Large intestine (tissue), 12 donors: ENCODE results near the gene AIDA. TPM values are rescaled to one million over a fixed set of nuclear protein-coding genes. Genes with fewer than 3 reads are reported as not detected.

Experiments
- DNase-seq, 2 donors: peaks; one replicate each; pipeline versions ENCODE4 v3.0.0 to v3.0.0-alpha.2; 2013
- H3K27ac ChIP-seq: one replicate; pipeline ENCODE4 v1.5.1; 2013; ENCODE audit warnings: low read length
- H3K27me3 ChIP-seq: 2 replicates; pipeline ENCODE4 v1.6.1; 2013; ENCODE audit warnings: low read length; ENCODE audit not compliant: control insufficient read depth, insufficient read depth
- H3K36me3 ChIP-seq: 2 replicates; pipeline ENCODE4 v1.6.1; 2013; ENCODE audit warnings: low read length; ENCODE audit not compliant: control insufficient read depth, insufficient read depth
- H3K4me1 ChIP-seq: one replicate; pipeline ENCODE4 v1.6.1; 2013; ENCODE audit warnings: low read length; ENCODE audit not compliant: control insufficient read depth, insufficient read depth
- H3K4me3 ChIP-seq: one replicate; pipeline ENCODE4 v1.5.1; 2013; ENCODE audit warnings: low read length
- H3K9me3 ChIP-seq: one replicate; pipeline ENCODE4 v1.6.1; 2013; ENCODE audit warnings: mild to moderate bottlenecking, low read depth, low read length, moderate library complexity; ENCODE audit not compliant: control insufficient read depth
- WGBS: methylation state at CpG from one replicate; pipeline ENCODE4 v1.1.5; 2013; ENCODE audit warnings: low lambda C conversion rate; ENCODE audit not compliant: insufficient coverage; 5-methylcytosine and 5-hydroxymethylcytosine counted together
- long read RNA-seq, 11 donors: transcript quantifications; one replicate each; lab custom pipeline, GENCODE V29; 2026
- polyA plus RNA-seq: library from polyadenylated mRNA; unstranded; fragments of 120-200 nt; gene quantifications from one replicate; pipeline ENCODE4 v1.2.1, GENCODE V29; 2013

The AIDA gene, protein sequence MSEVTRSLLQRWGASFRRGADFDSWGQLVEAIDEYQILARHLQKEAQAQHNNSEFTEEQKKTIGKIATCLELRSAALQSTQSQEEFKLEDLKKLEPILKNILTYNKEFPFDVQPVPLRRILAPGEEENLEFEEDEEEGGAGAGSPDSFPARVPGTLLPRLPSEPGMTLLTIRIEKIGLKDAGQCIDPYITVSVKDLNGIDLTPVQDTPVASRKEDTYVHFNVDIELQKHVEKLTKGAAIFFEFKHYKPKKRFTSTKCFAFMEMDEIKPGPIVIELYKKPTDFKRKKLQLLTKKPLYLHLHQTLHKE
- polyA plus RNA-seq: 44.4 TPM
- long read RNA-seq, donor 1, partial matches to known transcripts: 0 of 4 reads
- long read RNA-seq, donor 1, other reads (novel, unspliced or antisense): 0 of 4 reads
- long read RNA-seq, donor 2, full-length matches to known transcripts: 18 of 40 reads
- long read RNA-seq, donor 2, partial matches to known transcripts: 22 of 40 reads
- long read RNA-seq, donor 2, other reads (novel, unspliced or antisense): 0 of 40 reads
- long read RNA-seq, donor 3: 0 reads
- long read RNA-seq, donor 4: 0 reads
- long read RNA-seq, donor 5, partial matches to known transcripts: 9 of 12 reads
- long read RNA-seq, donor 5, other reads (novel, unspliced or antisense): 0 of 12 reads
- long read RNA-seq, donor 6, transcript AIDA-201 (10 exons, 3,008 nt): major isoform, 12 of 17 reads
- long read RNA-seq, donor 6, partial matches to known transcripts: 5 of 17 reads
- long read RNA-seq, donor 6, other reads (novel, unspliced or antisense): 0 of 17 reads
- long read RNA-seq, donor 7, transcript AIDA-201 (10 exons, 3,008 nt): major isoform, 7 of 12 reads
- long read RNA-seq, donor 7, partial matches to known transcripts: 5 of 12 reads
- long read RNA-seq, donor 7, other reads (novel, unspliced or antisense): 0 of 12 reads
- long read RNA-seq, donor 8, transcript AIDA-201 (10 exons, 3,008 nt): major isoform, 8 of 21 reads
- long read RNA-seq, donor 8, partial matches to known transcripts: 13 of 21 reads
- long read RNA-seq, donor 8, other reads (novel, unspliced or antisense): 0 of 21 reads
- long read RNA-seq, donor 9, transcript AIDA-201 (10 exons, 3,008 nt): major isoform, 5 of 5 reads
- long read RNA-seq, donor 9, partial matches to known transcripts: 0 of 5 reads
- long read RNA-seq, donor 9, other reads (novel, unspliced or antisense): 0 of 5 reads
- long read RNA-seq, donor 10, transcript AIDA-201 (10 exons, 3,008 nt): major isoform, 7 of 8 reads
- long read RNA-seq, donor 10, partial matches to known transcripts: 0 of 8 reads
- long read RNA-seq, donor 10, other reads (novel, unspliced or antisense): 0 of 8 reads
- long read RNA-seq, donor 11, transcript AIDA-201 (10 exons, 3,008 nt): major isoform, 8 of 8 reads
- long read RNA-seq, donor 11, partial matches to known transcripts: 0 of 8 reads
- long read RNA-seq, donor 11, other reads (novel, unspliced or antisense): 0 of 8 reads

DNA sequence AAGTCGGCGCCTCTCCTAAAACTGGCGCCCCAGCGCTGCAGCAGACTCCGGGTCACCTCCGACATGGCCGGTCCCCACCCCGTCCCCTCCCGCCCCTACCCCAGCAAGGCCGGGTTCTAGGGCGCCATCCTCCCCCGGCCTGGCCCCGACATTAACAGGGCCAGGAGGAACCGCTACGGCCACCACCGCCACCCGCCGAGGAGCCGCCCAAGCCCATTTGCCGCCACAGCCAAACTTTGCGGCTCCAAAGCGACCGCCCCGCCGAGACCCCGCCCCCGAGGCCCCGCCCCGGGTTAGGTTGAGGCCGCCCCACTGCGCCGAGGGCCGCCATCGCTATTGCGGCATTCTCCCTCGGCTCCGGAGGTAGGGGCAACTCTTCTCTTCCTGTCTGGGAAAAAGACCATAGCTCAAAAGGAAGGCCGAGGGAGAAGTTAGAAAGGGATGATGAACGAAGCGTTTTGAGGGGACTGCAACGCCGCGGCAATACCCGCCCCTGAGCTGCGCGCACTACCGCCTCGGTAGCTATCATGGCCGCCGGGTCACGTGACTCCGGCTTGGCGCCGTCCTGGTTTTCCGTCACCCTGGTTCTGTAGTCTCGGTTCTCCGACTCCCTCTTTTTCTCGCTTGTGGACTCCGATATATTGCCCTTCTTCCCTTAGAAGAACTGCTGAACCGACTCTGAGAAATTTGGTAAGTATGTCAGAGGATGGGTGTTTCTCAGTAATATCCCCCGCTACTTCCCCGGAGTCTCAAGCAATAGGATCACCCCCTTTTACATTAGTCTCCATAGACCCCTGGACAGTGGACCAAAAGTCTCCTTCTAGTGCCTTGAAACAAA is at the start of gene AIDA, which contains the start of gene BROX:
Gene AIDA, minus strand, starts transcription at position 239 of the 838 bp plus-strand sequence. Its CDS starts 174 bp downstream, at position 65.
Gene BROX, plus strand, starts transcription at position 312 of the 838 bp plus-strand sequence. CDS start 3,136 bp downstream, outside the sequence.
- H3K27ac ChIP-seq: peak within 1 kb of the TSS; percentile 93
- WGBS: no CpG with 5 or more reads among the region's 62 CpGs
- no peaks in the 10 kb centered on the region for H3K27me3 ChIP-seq
- peak within 1 kb of the TSS; percentile 81 for H3K4me3 ChIP-seq
- peak; percentile 71 to 93 for DNase-seq
- H3K9me3 ChIP-seq: no peaks in the 10 kb centered on the region
- peaks cover 11% of the 10 kb centered on the region for H3K36me3 ChIP-seq
- peaks cover 5% of the 10 kb centered on the region for H3K4me1 ChIP-seq

DNA sequence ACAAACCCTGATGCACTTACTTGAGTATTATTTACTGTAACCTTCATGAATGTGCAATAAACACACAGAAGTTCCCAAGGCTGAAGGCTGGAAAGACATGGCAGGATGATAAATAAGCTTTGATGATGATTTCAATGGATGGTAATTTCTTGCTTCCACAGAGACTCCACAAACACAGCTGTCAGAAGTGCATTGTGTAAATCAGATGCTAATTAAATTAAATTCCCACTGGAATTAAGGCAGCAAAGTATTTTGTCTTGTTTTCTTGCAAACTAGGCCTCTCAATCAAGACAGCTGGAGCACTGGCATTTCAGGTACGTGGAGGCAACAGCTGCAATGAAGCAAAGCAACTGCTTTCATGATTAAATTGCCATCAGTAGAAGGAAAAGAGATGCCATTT is 48.8 kb upstream of the AIDA start:
- Histone ChIP-seq H3K36me3 (no peaks in the 10 kb centered on the region), H3K27ac (no peak overlapping the region), H3K4me3 (no peak overlapping the region), H3K9me3 (no peaks in the 10 kb centered on the region), H3K4me1 (no peaks in the 10 kb centered on the region), H3K27me3 (no peaks in the 10 kb centered on the region)
- no CpG with 5 or more reads among the region's 1 CpG for WGBS
- no peak for DNase-seq

DNA sequence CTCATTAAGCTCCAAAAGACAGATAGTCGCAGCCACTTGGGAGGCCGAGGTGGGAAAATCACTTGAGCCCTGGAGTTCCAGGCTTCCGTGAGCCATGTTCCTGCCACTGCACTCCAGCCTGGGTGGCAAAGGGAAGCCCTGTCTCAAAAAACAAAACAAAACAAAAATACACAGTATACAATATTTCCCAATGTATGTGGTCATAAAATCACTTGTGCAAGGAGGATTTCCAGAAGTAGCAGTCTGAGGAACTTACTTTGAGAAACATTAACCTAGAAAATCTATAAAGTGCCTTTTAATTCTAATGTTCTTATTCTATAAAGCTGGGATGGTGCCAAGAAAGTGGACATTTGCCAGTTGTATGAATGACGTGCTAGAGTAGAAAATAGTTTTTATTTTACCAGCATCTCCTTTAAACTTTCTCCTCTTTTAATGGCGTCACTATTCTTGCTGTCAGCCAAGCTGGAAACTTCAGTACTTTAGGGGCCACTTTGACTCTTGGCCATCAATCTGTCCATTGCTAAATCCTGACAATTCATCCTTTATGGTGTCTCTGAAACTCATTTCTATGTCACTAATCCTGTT is 47.3 kb upstream of the AIDA start:
- Histone ChIP-seq H3K27me3 (no peaks in the 10 kb centered on the region), H3K4me3 (no peak overlapping the region), H3K27ac (no peak overlapping the region), H3K4me1 (no peaks in the 10 kb centered on the region), H3K36me3 (no peaks in the 10 kb centered on the region), H3K9me3 (no peaks in the 10 kb centered on the region)
- no CpG with 5 or more reads among the region's 5 CpGs for WGBS
- DNase-seq: no peak

DNA sequence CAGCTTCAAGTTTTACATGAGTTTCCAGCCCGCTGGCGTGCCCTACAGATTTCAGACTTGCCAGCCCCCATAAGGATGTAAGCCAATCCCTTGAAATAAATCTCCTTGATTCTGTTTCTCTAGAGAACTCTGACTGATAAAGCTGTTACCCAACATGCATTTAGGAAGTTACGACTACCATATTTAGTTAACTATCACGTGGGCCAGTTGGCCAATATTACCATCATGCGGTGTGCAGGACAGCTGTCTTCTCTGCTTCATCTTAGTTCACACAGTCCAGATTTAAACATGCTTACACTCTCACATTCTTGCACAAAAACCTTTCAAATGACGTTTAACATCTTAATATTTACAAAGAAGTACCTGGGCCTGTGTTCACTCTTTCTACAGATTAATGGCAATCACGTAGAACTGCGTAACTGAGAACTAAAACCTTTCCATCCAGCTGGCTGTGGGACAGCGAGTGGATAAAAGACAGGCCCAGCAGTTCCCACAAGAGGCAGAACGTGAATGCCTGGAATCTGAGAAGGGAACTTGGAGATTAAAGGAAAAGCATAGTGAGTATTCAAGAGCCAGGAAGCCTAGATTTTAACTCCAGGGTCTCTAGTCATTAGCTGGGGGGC is 45.5 kb upstream of the AIDA start:
- Histone ChIP-seq H3K27ac (no peak overlapping the region), H3K4me1 (no peaks in the 10 kb centered on the region)
- WGBS: 73% methylated on average over 3 of the region's 10 CpGs

DNA sequence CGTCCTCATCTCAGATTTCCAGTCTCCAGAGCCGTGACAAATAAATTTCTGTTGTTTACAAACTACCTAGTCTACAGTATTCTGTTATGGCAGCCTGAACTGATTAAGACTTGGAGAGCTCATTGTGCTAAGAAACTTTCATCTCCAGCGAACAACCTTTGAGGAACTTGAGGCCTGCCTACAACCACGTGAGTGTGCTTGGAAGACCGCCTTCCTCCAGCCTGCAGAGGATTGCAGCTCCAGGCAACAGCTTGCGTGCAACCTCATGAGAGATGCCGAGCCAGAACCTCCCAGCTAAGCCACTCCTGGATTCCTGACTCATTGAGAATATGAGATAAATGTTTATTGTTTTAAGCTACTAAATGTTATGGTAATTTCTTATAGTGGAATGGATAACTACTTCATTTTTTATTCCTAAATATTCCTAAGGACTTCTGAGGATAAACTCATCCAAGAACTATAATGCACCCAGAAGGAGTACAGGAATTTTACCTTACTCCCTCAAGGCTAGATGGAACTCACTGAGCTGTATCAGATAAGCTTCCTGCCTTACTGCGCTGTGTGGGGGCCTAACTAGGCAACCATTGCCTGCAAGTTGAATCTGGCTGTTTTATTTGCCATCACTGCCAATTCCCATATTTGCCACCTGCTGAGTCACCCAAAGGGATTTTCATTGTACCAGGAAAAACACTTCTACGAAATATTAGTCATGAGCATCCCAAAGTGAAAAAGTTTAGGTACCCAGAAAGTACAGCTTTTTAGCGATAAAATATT is 42.3 kb upstream of the AIDA start:
- Histone ChIP-seq H3K36me3 (no peaks in the 10 kb centered on the region), H3K4me1 (no peaks in the 10 kb centered on the region), H3K4me3 (no peak overlapping the region), H3K27ac (no peak overlapping the region), H3K27me3 (no peaks in the 10 kb centered on the region), H3K9me3 (no peaks in the 10 kb centered on the region)
- peak in 1 of 2 donors; percentile 14 for DNase-seq
- 100% methylated on average over 1 of the region's 10 CpGs for WGBS

More for the DNA sequence above, 45.5 kb upstream of the AIDA start:
- Histone ChIP-seq H3K9me3 (no peaks in the 10 kb centered on the region), H3K27me3 (no peaks in the 10 kb centered on the region), H3K4me3 (no peak overlapping the region), H3K36me3 (no peaks in the 10 kb centered on the region)
- peak; percentile 5 to 24 for DNase-seq

DNA sequence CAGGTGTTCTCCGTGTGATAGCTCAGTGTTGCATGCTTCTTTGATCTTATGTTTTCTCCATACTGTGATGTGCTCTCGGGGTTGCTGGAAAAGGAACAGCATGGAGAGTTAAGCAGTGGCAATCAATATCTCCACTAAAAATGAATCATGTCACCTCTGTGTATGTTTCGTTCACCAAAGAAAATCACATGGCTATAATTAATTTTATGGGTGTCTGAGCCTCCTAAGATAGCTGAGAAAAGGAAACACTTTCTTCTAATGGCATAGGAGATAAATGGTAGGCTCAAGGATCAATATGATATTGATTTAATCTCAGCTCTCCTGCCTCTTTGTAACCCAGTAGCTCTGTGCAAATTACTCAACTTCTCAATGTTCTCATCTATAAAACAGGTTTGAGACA is 39.0 kb upstream of the AIDA start:
- no peak overlapping the region for H3K4me3 ChIP-seq
- no peaks in the 10 kb centered on the region for H3K9me3 ChIP-seq
- H3K4me1 ChIP-seq: no peaks in the 10 kb centered on the region
- no peak overlapping the region for H3K27ac ChIP-seq
- no peaks in the 10 kb centered on the region for H3K27me3 ChIP-seq
- DNase-seq: no peak
- no CpG with 5 or more reads among the region's 3 CpGs for WGBS
- no peaks in the 10 kb centered on the region for H3K36me3 ChIP-seq

DNA sequence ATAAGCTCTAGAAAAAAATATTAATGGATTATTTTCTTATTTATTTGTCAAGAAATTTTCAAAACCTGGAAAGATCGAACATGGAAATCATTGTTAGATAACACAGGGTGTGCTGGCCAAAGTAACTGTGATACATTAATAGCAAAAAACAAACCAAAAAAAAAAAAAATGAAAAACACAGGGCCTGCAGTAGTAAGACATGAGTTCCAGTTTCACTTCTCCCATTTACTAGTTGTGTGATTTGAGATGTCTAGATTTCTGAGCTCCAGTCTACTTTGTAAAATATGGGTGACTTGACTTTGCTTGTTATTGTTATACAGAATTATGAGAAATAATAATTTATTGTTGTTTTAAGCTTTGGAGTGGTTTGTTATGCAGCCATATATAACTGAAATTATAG is 38.4 kb upstream of the AIDA start:
- no peaks in the 10 kb centered on the region for H3K36me3 ChIP-seq
- WGBS: 86% methylated on average over 1 of the region's 1 CpG
- no peaks in the 10 kb centered on the region for H3K9me3 ChIP-seq
- H3K4me3 ChIP-seq: no peak overlapping the region
- no peak overlapping the region for H3K27ac ChIP-seq
- DNase-seq: no peak
- H3K27me3 ChIP-seq: no peaks in the 10 kb centered on the region
- no peaks in the 10 kb centered on the region for H3K4me1 ChIP-seq

DNA sequence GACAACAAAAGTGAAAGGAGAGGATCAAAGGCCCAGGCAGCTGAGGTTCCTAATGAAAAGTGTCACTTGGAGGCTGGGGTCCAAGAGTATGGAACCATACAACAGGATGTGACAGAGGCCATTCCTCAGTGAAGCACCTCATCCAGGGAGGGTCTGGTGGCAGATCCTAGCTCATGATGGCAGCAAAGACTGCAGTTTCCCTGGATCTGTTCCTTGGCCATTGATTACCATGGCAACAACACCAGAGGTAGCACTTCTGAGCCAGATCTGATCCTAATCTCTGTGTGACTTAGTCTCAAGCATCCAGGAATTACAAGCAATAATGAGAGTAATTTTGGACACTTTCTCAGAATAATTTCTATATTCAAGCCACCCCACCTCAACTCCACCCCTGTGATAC is 37.6 kb upstream of the AIDA start:
- Histone ChIP-seq H3K4me1 (no peaks in the 10 kb centered on the region), H3K27me3 (no peaks in the 10 kb centered on the region), H3K27ac (no peak overlapping the region), H3K4me3 (no peak overlapping the region), H3K9me3 (no peaks in the 10 kb centered on the region), H3K36me3 (no peaks in the 10 kb centered on the region)
- no peak for DNase-seq
